ENCODE data around the gene TEX2.

GRCh38 chr17:64213995-64214811 is 48.9 kb downstream of the TEX2 start:
- no peak for TF ChIP-seq CTCF (conservative IDR thresholded peaks at IDR 0.05)
- TF ChIP-seq EZH2 (IDR thresholded peaks at IDR 0.05; ENCODE audit: low read depth), result no peak

Data from PC-9 (cell line).